ENCODE measurements around the gene SCUBE3.

SCUBE3 gene

GRCh38 chr6:35267897-35268296, 54.1 kb downstream of the SCUBE3 start:
- no peak overlapping the region for H3K4me3 ChIP-seq (replicated peaks in 1 of 2; ENCODE audit: low read depth in 2 of 2, low read length in 2 of 2)
- DNase-seq (ENCODE audit: low read depth in 2 of 2): no peak
- TF ChIP-seq CTCF (IDR thresholded peaks at IDR 0.05; ENCODE audit: low read depth, low read length): no peak

DNA sequence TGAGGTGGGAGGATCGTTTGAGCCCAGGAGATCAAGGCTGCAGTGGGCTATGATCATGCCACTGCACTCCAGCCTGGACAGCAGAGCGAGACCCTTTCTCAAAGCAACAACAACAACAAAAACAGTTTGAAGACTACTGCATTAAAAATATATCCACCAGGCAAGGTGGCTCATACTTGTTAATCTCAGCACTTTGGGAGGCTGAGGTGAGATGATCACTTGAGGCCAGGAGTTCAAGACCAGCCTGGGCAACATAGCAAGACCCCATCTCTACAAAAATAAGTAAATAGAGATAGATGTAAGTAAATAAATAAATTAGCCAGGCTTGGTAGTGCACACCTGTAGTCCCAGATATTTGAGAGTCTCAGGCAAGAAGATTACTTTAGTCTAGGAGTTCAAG, 58.2 kb downstream of the SCUBE3 start:
- TF ChIP-seq CTCF (IDR thresholded peaks at IDR 0.05; ENCODE audit: low read depth, low read length): no peak
- no peak for DNase-seq (ENCODE audit: low read depth in 2 of 2)
- H3K4me3 ChIP-seq (replicated peaks in 1 of 2; ENCODE audit: low read depth in 2 of 2, low read length in 2 of 2): no peak overlapping the region

DNA sequence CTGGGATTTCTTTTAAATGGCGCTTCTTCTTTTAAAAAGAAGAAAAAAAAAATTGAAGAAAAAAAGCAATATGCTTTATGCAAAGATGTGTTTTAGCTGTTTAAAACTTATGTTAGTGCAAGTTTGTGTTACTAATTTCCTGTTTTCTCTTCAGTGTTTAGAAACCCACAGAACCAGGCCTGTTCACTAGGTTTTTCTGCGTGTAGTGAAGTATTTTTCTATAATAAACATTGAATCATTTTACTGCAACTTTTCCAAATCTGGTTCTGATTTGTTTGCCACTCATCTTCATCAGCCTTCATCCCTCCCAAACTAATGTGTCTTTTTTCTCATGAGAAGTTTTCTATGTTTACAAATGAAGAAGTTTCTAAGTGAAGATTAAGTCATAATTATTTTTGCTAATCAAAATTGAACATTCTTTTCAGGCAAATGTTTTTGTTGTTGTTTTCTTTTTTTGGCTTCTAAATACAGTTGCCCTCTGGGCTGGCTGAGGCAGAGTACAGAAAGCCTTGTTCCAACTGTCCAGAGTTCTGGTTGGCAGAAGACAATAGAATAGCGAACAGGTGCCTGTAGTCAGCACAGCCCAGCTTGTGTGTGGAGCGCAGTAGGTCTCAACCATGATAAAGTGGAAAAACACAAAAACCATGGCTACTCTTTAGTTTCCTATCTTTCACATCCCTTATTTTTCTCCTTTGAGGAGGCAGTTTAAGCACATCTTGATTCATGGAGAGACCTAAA, 60.2 kb downstream of the SCUBE3 start:
- H3K4me3 ChIP-seq (replicated peaks in 1 of 2; ENCODE audit: low read depth in 2 of 2, low read length in 2 of 2): no peak overlapping the region
- TF ChIP-seq CTCF (IDR thresholded peaks at IDR 0.05; ENCODE audit: low read depth, low read length): no peak
- DNase-seq (ENCODE audit: low read depth in 2 of 2): no peak

- H3K4me3 ChIP-seq (replicated peaks in 1 of 2; ENCODE audit: low read depth in 2 of 2, low read length in 2 of 2): no peak overlapping the region
- TF ChIP-seq CTCF (IDR thresholded peaks at IDR 0.05; ENCODE audit: low read depth, low read length): no peak
- DNase-seq (ENCODE audit: low read depth in 2 of 2): no peak
These were observed 62.0 kb downstream of the SCUBE3 start for GRCh38 chr6:35275744-35276260.

DNA sequence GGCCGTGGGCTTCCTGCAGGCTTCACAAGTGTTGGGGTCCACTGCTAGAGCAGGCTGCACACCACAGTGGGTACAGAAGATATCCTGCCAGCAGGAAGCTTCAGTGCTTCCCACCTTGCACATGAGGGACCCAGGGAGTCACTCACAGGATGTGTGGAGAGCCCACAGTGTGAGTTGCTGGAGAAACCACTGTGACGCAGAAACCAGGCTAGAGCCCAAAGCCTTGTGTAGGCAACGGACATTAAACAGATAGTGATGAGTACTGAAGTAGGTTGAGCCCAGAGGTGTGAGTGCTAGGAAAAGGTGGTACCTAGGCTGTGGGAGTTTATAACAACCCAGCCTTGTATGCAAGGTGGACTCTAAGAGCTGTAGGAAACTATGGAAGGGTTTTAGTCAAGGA, 65.0 kb downstream of the SCUBE3 start:
- TF ChIP-seq CTCF (IDR thresholded peaks at IDR 0.05; ENCODE audit: low read depth, low read length): no peak
- DNase-seq (ENCODE audit: low read depth in 2 of 2): no peak
- no peak overlapping the region for H3K4me3 ChIP-seq (replicated peaks in 1 of 2; ENCODE audit: low read depth in 2 of 2, low read length in 2 of 2)

GRCh38 chr6:35280903-35281302, 67.1 kb downstream of the SCUBE3 start:
- DNase-seq (ENCODE audit: low read depth in 2 of 2): no peak
- H3K4me3 ChIP-seq (replicated peaks in 1 of 2; ENCODE audit: low read depth in 2 of 2, low read length in 2 of 2): no peak overlapping the region
- no peak for TF ChIP-seq CTCF (IDR thresholded peaks at IDR 0.05; ENCODE audit: low read depth, low read length)

DNA sequence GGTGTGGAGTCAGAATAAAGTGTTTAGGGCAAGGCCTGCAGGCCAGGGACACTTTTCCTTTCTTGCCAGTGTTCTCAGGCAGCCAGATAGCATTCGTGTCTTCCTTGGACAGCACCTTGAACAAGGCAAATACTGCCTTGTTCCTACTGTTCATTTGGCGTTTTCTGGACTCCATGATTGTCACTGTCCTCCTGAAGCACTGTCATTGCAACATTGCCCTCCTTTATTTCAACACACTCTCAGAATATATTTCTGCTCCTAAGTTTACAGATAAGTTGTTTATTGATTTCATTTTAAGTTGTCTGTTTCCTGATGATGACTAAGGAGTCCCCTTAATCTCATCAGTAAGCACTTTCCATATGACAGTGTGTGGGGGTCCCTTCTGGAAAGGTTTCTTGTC, 68.7 kb downstream of the SCUBE3 start:
- no peak overlapping the region for H3K4me3 ChIP-seq (replicated peaks in 1 of 2; ENCODE audit: low read depth in 2 of 2, low read length in 2 of 2)
- DNase-seq (ENCODE audit: low read depth in 2 of 2): no peak
- TF ChIP-seq CTCF (IDR thresholded peaks at IDR 0.05; ENCODE audit: low read depth, low read length): no peak
